Astrocyte (in vitro differentiated cells and primary cell): ENCODE data around the gene PAPPA2. TPM values are rescaled to one million over a fixed set of nuclear protein-coding genes. Genes with fewer than 3 reads are reported as not detected.

Experiments used
- DNase-seq: peaks from one replicate; pipeline ENCODE4 v3.0.0-alpha.2; 2010; ENCODE audit warnings: low read depth
- FAIRE-seq: peaks from 2 replicates; lab custom pipeline; 2011; peaks lifted over from hg19 to GRCh38; lab: Jason Lieb, UNC
- H2AFZ ChIP-seq: 2 replicates; pipeline ENCODE4 v1.6.0; 2012; ENCODE audit warnings: low read depth, low read length, inconsistent platforms
- H3K27ac ChIP-seq: 2 replicates; pipeline ENCODE4 v1.5.1; 2011; ENCODE audit warnings: low read depth, low read length, inconsistent platforms
- H3K27me3 ChIP-seq: 2 replicates; pipeline ENCODE4 v1.6.0; 2011; ENCODE audit warnings: low read length, inconsistent platforms; ENCODE audit not compliant: insufficient read depth
- H3K36me3 ChIP-seq: 2 replicates; pipeline ENCODE4 v1.5.1; 2011; ENCODE audit warnings: low read length, inconsistent platforms; ENCODE audit not compliant: insufficient read depth
- H3K4me1 ChIP-seq: 2 replicates; pipeline ENCODE4 v1.5.1; 2011; ENCODE audit warnings: low read length, inconsistent platforms; ENCODE audit not compliant: insufficient read depth
- H3K4me2 ChIP-seq: 2 replicates; pipeline ENCODE4 v1.6.0; 2012; ENCODE audit warnings: low read length, inconsistent platforms
- H3K4me3 ChIP-seq: 2 replicates; pipeline ENCODE4 v1.5.1; 2011; ENCODE audit warnings: low read depth, mild to moderate bottlenecking, low read length, inconsistent platforms; ENCODE audit not compliant: insufficient read depth
- H3K79me2 ChIP-seq: 2 replicates; pipeline ENCODE4 v1.6.0; 2012; ENCODE audit warnings: mild to moderate bottlenecking, low read length, inconsistent platforms; ENCODE audit not compliant: insufficient read depth
- H3K9ac ChIP-seq: 2 replicates; pipeline ENCODE4 v1.6.0; 2012; ENCODE audit warnings: mild to moderate bottlenecking, low read length, inconsistent platforms
- H3K9me3 ChIP-seq: 2 replicates; pipeline ENCODE4 v1.5.1; 2012; ENCODE audit warnings: low read depth, mild to moderate bottlenecking, low read length, inconsistent platforms; ENCODE audit not compliant: insufficient read depth
- H4K20me1 ChIP-seq: 2 replicates; pipeline ENCODE4 v1.6.0; 2012; ENCODE audit warnings: low read length, inconsistent platforms; ENCODE audit not compliant: insufficient read depth
- H3K27ac Mint-ChIP-seq: one replicate; pipeline ENCODE4 v1.8.0; 2021; ENCODE audit warnings: mild to moderate bottlenecking, mixed read lengths; ENCODE audit not compliant: unreplicated experiment
- H3K27me3 Mint-ChIP-seq: one replicate; pipeline ENCODE4 v1.8.0; 2021; ENCODE audit warnings: low read depth, mixed read lengths; ENCODE audit not compliant: unreplicated experiment
- H3K36me3 Mint-ChIP-seq: one replicate; pipeline ENCODE4 v1.8.0; 2021; ENCODE audit warnings: low read depth, mixed read lengths; ENCODE audit not compliant: unreplicated experiment
- H3K4me1 Mint-ChIP-seq: one replicate; pipeline ENCODE4 v1.8.0; 2021; ENCODE audit warnings: low read depth, mixed read lengths; ENCODE audit not compliant: unreplicated experiment
- H3K4me3 Mint-ChIP-seq: one replicate; pipeline ENCODE4 v1.8.0; 2021; ENCODE audit warnings: mild to moderate bottlenecking, moderate library complexity, mixed read lengths; ENCODE audit not compliant: unreplicated experiment
- H3K9me3 Mint-ChIP-seq: one replicate; pipeline ENCODE4 v1.8.0; 2021; ENCODE audit warnings: mild to moderate bottlenecking, mixed read lengths; ENCODE audit not compliant: unreplicated experiment
- EZH2 ChIP-seq: IDR thresholded peaks from 2 replicates; pipeline ENCODE4 v1.6.1; 2012; ENCODE audit warnings: mild to moderate bottlenecking, low read length, inconsistent platforms; ENCODE audit not compliant: insufficient read depth
- total RNA-seq: library from RNA; stranded (reverse); gene quantifications from 2 replicates; pipeline ENCODE4 v1.2.1, GENCODE V29; 2021
- TF ChIP-seq, protein P1 (sequence below): IDR thresholded peaks from 2 replicates; pipeline ENCODE4 v1.5.1; 2011; ENCODE audit warnings: low read depth, mild to moderate bottlenecking, inconsistent platforms, low read length, moderate library complexity; ENCODE audit not compliant: insufficient read depth

The PAPPA2 gene
- total RNA-seq, 1 donor from 2014 or later, result 19.0 TPM

DNA sequence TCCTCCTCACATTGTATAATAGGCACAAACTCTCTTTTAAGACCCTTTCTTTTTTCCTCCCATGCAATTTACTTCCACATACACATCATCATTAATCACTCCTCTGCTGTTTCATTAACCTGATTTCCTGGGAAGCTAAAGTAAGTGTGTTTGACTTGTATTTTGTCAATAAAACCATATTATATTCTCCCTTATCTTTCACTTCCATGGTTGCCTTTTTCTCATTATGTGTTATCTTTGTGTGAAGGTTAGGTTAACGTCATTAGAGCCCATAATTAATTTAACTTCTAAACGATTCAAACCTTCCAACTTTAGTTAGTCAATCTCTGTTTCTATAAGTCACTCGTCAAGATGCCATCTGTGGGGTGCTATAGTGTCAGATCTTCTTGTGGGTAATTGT, 313.0 kb downstream of the PAPPA2 start:
- no peak overlapping the region for H3K27ac ChIP-seq
- FAIRE-seq (no peak), DNase-seq (no peak)
- H4K20me1 ChIP-seq, result no peaks in the 10 kb centered on the region
- no peaks in the 10 kb centered on the region for H3K9me3 ChIP-seq
- no peak overlapping the region for H3K9ac ChIP-seq
- Mint-ChIP-seq H3K27ac (no peak overlapping the region), H3K4me3 (no peak overlapping the region), H3K9me3 (no peaks in the 10 kb centered on the region), H3K27me3 (peaks cover 4% of the 10 kb centered on the region), H3K36me3 (no peaks in the 10 kb centered on the region), H3K4me1 (peaks cover 7% of the 10 kb centered on the region)
- TF ChIP-seq, protein P1, sequence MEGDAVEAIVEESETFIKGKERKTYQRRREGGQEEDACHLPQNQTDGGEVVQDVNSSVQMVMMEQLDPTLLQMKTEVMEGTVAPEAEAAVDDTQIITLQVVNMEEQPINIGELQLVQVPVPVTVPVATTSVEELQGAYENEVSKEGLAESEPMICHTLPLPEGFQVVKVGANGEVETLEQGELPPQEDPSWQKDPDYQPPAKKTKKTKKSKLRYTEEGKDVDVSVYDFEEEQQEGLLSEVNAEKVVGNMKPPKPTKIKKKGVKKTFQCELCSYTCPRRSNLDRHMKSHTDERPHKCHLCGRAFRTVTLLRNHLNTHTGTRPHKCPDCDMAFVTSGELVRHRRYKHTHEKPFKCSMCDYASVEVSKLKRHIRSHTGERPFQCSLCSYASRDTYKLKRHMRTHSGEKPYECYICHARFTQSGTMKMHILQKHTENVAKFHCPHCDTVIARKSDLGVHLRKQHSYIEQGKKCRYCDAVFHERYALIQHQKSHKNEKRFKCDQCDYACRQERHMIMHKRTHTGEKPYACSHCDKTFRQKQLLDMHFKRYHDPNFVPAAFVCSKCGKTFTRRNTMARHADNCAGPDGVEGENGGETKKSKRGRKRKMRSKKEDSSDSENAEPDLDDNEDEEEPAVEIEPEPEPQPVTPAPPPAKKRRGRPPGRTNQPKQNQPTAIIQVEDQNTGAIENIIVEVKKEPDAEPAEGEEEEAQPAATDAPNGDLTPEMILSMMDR, result no peak
- no peak for TF ChIP-seq EZH2
- no peaks in the 10 kb centered on the region for H3K79me2 ChIP-seq
- H3K4me3 ChIP-seq, result no peak overlapping the region
- H3K4me1 ChIP-seq, result no peaks in the 10 kb centered on the region
- H3K4me2 ChIP-seq, result no peak overlapping the region
- no peaks in the 10 kb centered on the region for H3K36me3 ChIP-seq
- no peaks in the 10 kb centered on the region for H3K27me3 ChIP-seq
- no peak overlapping the region for H2AFZ ChIP-seq

DNA sequence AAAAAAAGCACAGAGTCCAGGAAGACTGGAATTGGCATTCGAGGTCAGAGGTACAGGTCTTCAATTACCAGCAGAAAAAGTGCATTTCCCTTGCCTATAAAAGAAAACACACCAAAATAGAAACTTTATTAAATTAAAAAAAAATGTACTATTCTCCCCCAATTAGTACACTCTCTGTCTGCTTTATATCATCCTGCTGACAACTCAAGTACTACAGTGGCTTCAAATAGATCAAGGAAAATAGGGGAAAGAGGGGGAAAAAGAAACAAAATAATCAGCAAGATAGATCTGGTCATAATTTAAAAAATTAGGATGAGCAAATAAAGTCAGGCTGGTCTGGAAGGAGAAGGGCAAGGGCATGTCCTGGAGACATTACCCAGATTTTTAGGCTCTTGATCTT, 315.1 kb downstream of the PAPPA2 start:
- H3K36me3 Mint-ChIP-seq, result no peaks in the 10 kb centered on the region
- no peaks in the 10 kb centered on the region for H3K36me3 ChIP-seq
- no peak overlapping the region for H3K4me3 ChIP-seq
- H2AFZ ChIP-seq, result no peak overlapping the region
- no peak overlapping the region for H3K27ac ChIP-seq
- peaks cover 7% of the 10 kb centered on the region for H3K4me1 Mint-ChIP-seq
- DNase-seq, result no peak
- H3K79me2 ChIP-seq, result no peaks in the 10 kb centered on the region
- peaks cover 4% of the 10 kb centered on the region for H3K27me3 Mint-ChIP-seq
- H3K4me2 ChIP-seq, result no peak overlapping the region
- no peaks in the 10 kb centered on the region for H4K20me1 ChIP-seq
- no peak overlapping the region for H3K4me3 Mint-ChIP-seq
- H3K27ac Mint-ChIP-seq, result no peak overlapping the region
- no peak overlapping the region for H3K9ac ChIP-seq
- TF ChIP-seq EZH2, result no peak
- TF ChIP-seq, protein P1, result no peak
- H3K4me1 ChIP-seq, result no peaks in the 10 kb centered on the region
- no peaks in the 10 kb centered on the region for H3K9me3 Mint-ChIP-seq
- H3K27me3 ChIP-seq, result no peaks in the 10 kb centered on the region
- H3K9me3 ChIP-seq, result no peaks in the 10 kb centered on the region
- FAIRE-seq, result no peak

DNA sequence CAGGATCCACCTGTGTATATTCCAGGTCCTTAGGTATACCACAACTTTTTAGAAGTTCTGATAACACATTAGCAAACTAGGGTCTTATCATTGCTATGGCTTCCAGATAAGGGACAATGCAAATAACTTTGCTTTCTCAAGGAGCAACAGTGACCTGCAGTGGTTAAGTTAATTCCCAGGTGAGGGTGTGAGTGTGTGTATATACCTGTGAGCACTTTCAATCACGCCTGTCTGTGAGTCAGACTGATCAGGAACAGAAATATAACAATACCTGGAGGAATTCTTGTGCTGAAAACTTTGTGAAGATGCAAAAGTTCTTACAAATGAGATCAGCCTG, 317.0 kb downstream of the PAPPA2 start:
- Mint-ChIP-seq H3K27ac (no peak overlapping the region), H3K9me3 (no peaks in the 10 kb centered on the region)
- H2AFZ ChIP-seq, result no peak overlapping the region

More for the DNA sequence above, 317.0 kb downstream of the PAPPA2 start:
- Histone ChIP-seq H3K27me3 (no peaks in the 10 kb centered on the region), H4K20me1 (no peaks in the 10 kb centered on the region), H3K27ac (no peak overlapping the region), H3K4me1 (no peaks in the 10 kb centered on the region), H3K4me2 (no peak overlapping the region), H3K9ac (no peak overlapping the region), H3K9me3 (no peaks in the 10 kb centered on the region), H3K36me3 (no peaks in the 10 kb centered on the region), H3K79me2 (no peaks in the 10 kb centered on the region), H3K4me3 (no peak overlapping the region)
- H3K4me1 Mint-ChIP-seq, result peaks cover 7% of the 10 kb centered on the region
- no peak overlapping the region for H3K4me3 Mint-ChIP-seq
- no peaks in the 10 kb centered on the region for H3K36me3 Mint-ChIP-seq
- FAIRE-seq (no peak), DNase-seq (no peak)
- TF ChIP-seq EZH2, result no peak
- TF ChIP-seq, protein P1, result no peak
- H3K27me3 Mint-ChIP-seq, result no peaks in the 10 kb centered on the region
